GM12878 (cell line): Measurements from ENCODE around the gene TIMP4. TPM values are rescaled to one million over a fixed set of nuclear protein-coding genes. Genes with fewer than 3 reads are reported as not detected.

ENCODE experiments used
- ATAC-seq: fragments of 200-7000 bp; cut with Tn5 transposase; 3 replicates; pipeline ENCODE4 v1.9.1; 2020; ENCODE audit warnings: mild to moderate bottlenecking, moderate library complexity
- BruUV-seq: library from RNA; stranded (reverse); fragments of 400-500 nt; replicated peaks from 2 replicates; lab custom pipeline; 2021; lab: Mats Ljungman, UMichigan
- CTCF ChIA-PET: fragments of 300-600 bp; sonication (Branson Sonifier 250); formaldehyde crosslinking; extraction: SDS; loops from one replicate; lab custom pipeline; 2021; ENCODE audit warnings: inconsistent platforms; lab: Yijun Ruan, JAX
- POLR2A ChIA-PET: fragments of 350-600 bp; formaldehyde crosslinking; extraction: SDS; loops from one replicate; lab custom pipeline; 2021; ENCODE audit warnings: inconsistent platforms; lab: Charles Lee
- RAD21 ChIA-PET: fragments of 300-600 bp; sonication (Branson Sonifier 250); formaldehyde crosslinking; loops from one replicate; lab custom pipeline; 2023; ENCODE audit warnings: antibody characterized with exemption; ENCODE audit not compliant: unreplicated experiment; lab: Charles Lee
- SMC1A ChIA-PET: fragments of 300-600 bp; sonication (Branson Sonifier 250); formaldehyde crosslinking; loops from one replicate; lab custom pipeline; 2023; ENCODE audit not compliant: unreplicated experiment, uncharacterized antibody; lab: Charles Lee
- DNase-seq: peaks from one replicate; pipeline ENCODE4 v3.0.0-alpha.2; 2011; ENCODE audit warnings: low read depth, low spot score
- FAIRE-seq: peaks from 3 replicates; lab custom pipeline; 2011; peaks lifted over from hg19 to GRCh38; lab: Jason Lieb, UNC
- H2AFZ ChIP-seq: 2 replicates; pipeline ENCODE4 v1.6.0; 2011; ENCODE audit warnings: low read depth, low read length, control low read depth; ENCODE audit not compliant: control insufficient read depth
- H3K27ac ChIP-seq: 2 replicates; pipeline ENCODE4 v1.5.1; 2011; ENCODE audit warnings: control low read depth; ENCODE audit not compliant: control insufficient read depth, insufficient read depth
- H3K27me3 ChIP-seq, 2 experiments: replicated peaks in 1 of 2; 2 replicates each; pipeline versions ENCODE4 v1.6.0 to v1.6.1; 2011; ENCODE audit warnings: low read length in 1 of 2; ENCODE audit not compliant: control insufficient read depth in 2 of 2, insufficient read depth in 2 of 2
- H3K36me3 ChIP-seq, 2 experiments: 2 replicates each; pipeline ENCODE4 v1.5.1; 2011; ENCODE audit warnings: low read length in 1 of 2; ENCODE audit not compliant: control insufficient read depth in 2 of 2, insufficient read depth in 2 of 2
- H3K4me1 ChIP-seq: 2 replicates; pipeline ENCODE4 v1.6.1; 2011; ENCODE audit warnings: mild to moderate bottlenecking, low read length, moderate library complexity, mixed read lengths; ENCODE audit not compliant: control insufficient read depth, insufficient read depth
- H3K4me2 ChIP-seq: 2 replicates; pipeline ENCODE4 v1.6.0; 2011; ENCODE audit warnings: control low read depth; ENCODE audit not compliant: control insufficient read depth, insufficient read depth
- H3K4me3 ChIP-seq: fragments of 200-600 bp; sonication (generic); 2 replicates; pipeline ENCODE4 v1.5.1; 2016
- H3K79me2 ChIP-seq: 2 replicates; pipeline ENCODE4 v1.6.0; 2011; ENCODE audit warnings: low read length; ENCODE audit not compliant: control insufficient read depth, insufficient read depth
- H3K9ac ChIP-seq: 2 replicates; pipeline ENCODE4 v1.8.0; 2011; ENCODE audit warnings: low read length, control low read depth, mixed read lengths; ENCODE audit not compliant: control insufficient read depth, insufficient read depth
- H3K9me3 ChIP-seq: replicated peaks from 3 replicates; pipeline ENCODE4 v1.5.1; 2011; ENCODE audit warnings: mild to moderate bottlenecking, low read length; ENCODE audit not compliant: control insufficient read depth, insufficient read depth
- H4K20me1 ChIP-seq: 2 replicates; pipeline ENCODE4 v1.6.0; 2011; ENCODE audit not compliant: control insufficient read depth, insufficient read depth
- BMI1 ChIP-seq: fragments of 450-650 bp; IDR thresholded peaks from 2 replicates; pipeline ENCODE4 v1.6.1; 2016; ENCODE audit warnings: mild to moderate bottlenecking, moderate library complexity, borderline replicate concordance
- CHD1 ChIP-seq: IDR thresholded peaks from 2 replicates; pipeline ENCODE4 v1.6.1; 2012; ENCODE audit warnings: low read depth, low read length, improper control_type of control experiment
- EZH2 ChIP-seq: IDR thresholded peaks from 2 replicates; pipeline ENCODE4 v1.6.1; 2012; ENCODE audit warnings: low read depth, mild to moderate bottlenecking, control low read depth, inconsistent platforms, low read length, borderline replicate concordance; ENCODE audit not compliant: control insufficient read depth
- HDAC2 ChIP-seq: fragments of 200-600 bp; sonication (generic); IDR thresholded peaks from 2 replicates; pipeline ENCODE4 v1.6.1; 2017
- MAX ChIP-seq: IDR thresholded peaks from 2 replicates; pipeline ENCODE4 v1.6.1; 2012; ENCODE audit warnings: low read depth, low read length, improper control_type of control experiment
- MTA2 ChIP-seq: fragments of 450-650 bp; IDR thresholded peaks from 2 replicates; pipeline ENCODE4 v1.6.1; 2016; ENCODE audit warnings: low read depth, mild to moderate bottlenecking, moderate library complexity
- POU2F2 ChIP-seq: IDR thresholded peaks from 3 replicates; pipeline ENCODE4 v1.6.1; 2011; ENCODE audit warnings: low read depth, mild to moderate bottlenecking, low read length, borderline replicate concordance
- RAD21 ChIP-seq: IDR thresholded peaks from 2 replicates; pipeline ENCODE4 v1.6.1; 2011; ENCODE audit warnings: mild to moderate bottlenecking, low read depth, low read length, moderate library complexity; ENCODE audit not compliant: insufficient read depth
- RCOR1 ChIP-seq: conservative IDR thresholded peaks from 2 replicates; pipeline ENCODE4 v1.6.1; 2012; ENCODE audit warnings: low read depth, low read length, improper control_type of control experiment
- RUNX3 ChIP-seq: IDR thresholded peaks from 2 replicates; pipeline ENCODE4 v1.6.1; 2012; ENCODE audit warnings: low read length, inconsistent platforms
- SIN3A ChIP-seq: IDR thresholded peaks from 2 replicates; pipeline ENCODE4 v1.6.1; 2012; ENCODE audit warnings: low read depth, low read length, improper control_type of control experiment
- SRF ChIP-seq, 2 experiments: IDR thresholded peaks; 2 replicates each; pipeline ENCODE4 v1.6.1; 2011; ENCODE audit warnings: low read depth in 2 of 2, low read length in 2 of 2, mild to moderate bottlenecking in 1 of 2, moderate library complexity in 1 of 2
- STAT3 ChIP-seq: IDR thresholded peaks from 2 replicates; pipeline ENCODE4 v1.6.1; 2011; ENCODE audit warnings: low read depth, low read length, improper control_type of control experiment
- YBX1 ChIP-seq: fragments of 450-650 bp; IDR thresholded peaks from 2 replicates; pipeline ENCODE4 v1.6.1; 2016; ENCODE audit warnings: antibody characterized with exemption
- WGBS: methylation state at CpG from one replicate; pipeline ENCODE4 v1.1.6; 2016; ENCODE audit warnings: low lambda C conversion rate; ENCODE audit not compliant: insufficient replicate concordance, insufficient coverage; ENCODE audit errors: missing lambda C conversion rate; 5-methylcytosine and 5-hydroxymethylcytosine counted together
- in situ Hi-C: fragments of 300-500 bp; cut with MboI; formaldehyde crosslinking; loops from 9 replicates; pipeline ENCODE4 v1.14.3; 2018; ENCODE audit warnings: mixed read lengths
- intact Hi-C: fragments of 100-400 bp; cut with micrococcal nuclease; formaldehyde crosslinking; loops from one replicate; pipeline ENCODE4 v1.14.2; 2022; ENCODE audit not compliant: unreplicated experiment
- polyA plus RNA-seq, 11 experiments: library from polyadenylated mRNA; depleted of rRNA in 4 of 11; unstranded in 6 of 11; stranded (reverse) in 5 of 11; fragments of >200 nt; fragmentation: Nextera tagmentation in 4 of 11; fragmentation: Illumina TruSeq in 1 of 11; extraction: Ambion mirVana in 4 of 11; extraction: Trizol in 1 of 11; gene quantifications; 1 replicate in 1 of 11; 2 replicates in 10 of 11; pipeline versions ENCODE4 v1.2.1 to v1.2.3, GENCODE V29; 2011 to 2016; ENCODE audit warnings: inconsistent platforms in 2 of 11, missing spikeins in 2 of 11, low read depth in 1 of 11
- total RNA-seq, 4 experiments: library from RNA; depleted of rRNA in 3 of 4; stranded (reverse); fragments of >200 nt in 3 of 4; fragmentation: Illumina TruSeq in 1 of 4; extraction: Trizol in 1 of 4; gene quantifications; 2 replicates each; pipeline versions ENCODE4 v1.2.1 to v1.2.3, GENCODE V29; 2013 to 2021

The TIMP4 gene
- total and polyA plus RNA-seq, 10 of the 15 experiments (the other 5 are each of a cell fraction or from before 2014, with no cell fraction given), result 0.07 TPM; not detected in 9

GRCh38 chr3:12150112-12150511, 8.6 kb downstream of the TIMP4 start:
- ChIA-PET CTCF (interaction anchor here (0.8 to 3.7 kb wide), 6 partner anchors 11 to 329 kb away, joined by 3 to 18 read pairs (median 5); no protein-coding TSS in a partner anchor), POLR2A (no interaction called here), RAD21 (interaction anchor here (0.5 to 1.2 kb wide), 2 partner anchors 25 to 329 kb away, joined by 4 to 6 read pairs; no protein-coding TSS in a partner anchor), SMC1A (interaction anchor here (1.0 kb wide), 1 partner anchor 29 kb away, joined by 3 read pairs; no protein-coding TSS in a partner anchor)
- intact Hi-C loops, result no loop called here
- ATAC-seq, result no peak
- H4K20me1 ChIP-seq, result no peaks in the 10 kb centered on the region
- BruUV-seq, result no TSS peak
- no peaks in the 10 kb centered on the region for H3K9me3 ChIP-seq
- no peak overlapping the region for H3K27ac ChIP-seq
- no peak for DNase-seq
- in situ Hi-C loops, result no loop called here
- no peaks in the 10 kb centered on the region for H3K79me2 ChIP-seq
- no peak for TF ChIP-seq MAX
- TF ChIP-seq STAT3, result no peak
- no peak for TF ChIP-seq SIN3A
- TF ChIP-seq RCOR1, result no peak
- TF ChIP-seq POU2F2, result no peak
- no peak for TF ChIP-seq EZH2
- no peak for TF ChIP-seq BMI1
- TF ChIP-seq SRF (IDR thresholded peaks at IDR 0.05; ENCODE audit: low read depth in 2 of 2, low read length in 2 of 2), result no peak
- TF ChIP-seq HDAC2, result no peak
- TF ChIP-seq RUNX3, result no peak
- TF ChIP-seq MTA2, result no peak
- no peak for TF ChIP-seq YBX1
- TF ChIP-seq RAD21, result no peak
- no peak for TF ChIP-seq CHD1
- no peak overlapping the region for H3K4me2 ChIP-seq
- 8% methylated on average over 2 of the region's 2 CpGs for WGBS
- H3K27me3 ChIP-seq, result no peaks in the 10 kb centered on the region; a peak in 3 of 4 replicates
- FAIRE-seq, result no peak
- no peaks in the 10 kb centered on the region for H3K4me1 ChIP-seq
- no peak overlapping the region for H3K9ac ChIP-seq
- H2AFZ ChIP-seq, result no peak overlapping the region
- no peaks in the 10 kb centered on the region for H3K36me3 ChIP-seq
- no peak overlapping the region for H3K4me3 ChIP-seq
